Measurements from ENCODE around the gene SEMA3A.

GRCh38 chr7:84073186-84073875, 121.3 kb downstream of the SEMA3A start:
- TF ChIP-seq POLR2A (IDR thresholded peaks at IDR 0.05; ENCODE audit: borderline replicate concordance, extremely low read depth, insufficient read depth, insufficient read length), result no peak
- no peak for TF ChIP-seq EZH2phosphoT487 (IDR thresholded peaks at IDR 0.05; ENCODE audit: borderline replicate concordance)
- no peak for TF ChIP-seq YY1 (IDR thresholded peaks at IDR 0.05; ENCODE audit: extremely low read depth, insufficient replicate concordance, low read depth, low read length)
- no peak for TF ChIP-seq EZH2 (IDR thresholded peaks at IDR 0.05)
- no peak for TF ChIP-seq CTCF (IDR thresholded peaks at IDR 0.05 in 2 of 3, conservative IDR thresholded peaks at IDR 0.05 in 1 of 3; ENCODE audit: borderline replicate concordance in 1 of 3, insufficient read depth in 1 of 3, low read depth in 2 of 3, low read length in 2 of 3)
- no peak for TF ChIP-seq POLR2AphosphoS5 (IDR thresholded peaks at IDR 0.05; ENCODE audit: low read depth, low read length)
- TF ChIP-seq MAX (IDR thresholded peaks at IDR 0.05), result no peak
- no peak for TF ChIP-seq REST (IDR thresholded peaks at IDR 0.05; ENCODE audit: low read depth)
- no peak for TF ChIP-seq FOSL1 (IDR thresholded peaks at IDR 0.05; ENCODE audit: low read depth)
- TF ChIP-seq RAD21 (IDR thresholded peaks at IDR 0.05; ENCODE audit: low read depth), result no peak
- TF ChIP-seq SP1 (IDR thresholded peaks at IDR 0.05; ENCODE audit: low read depth), result no peak
- TF ChIP-seq TCF7L2 (IDR thresholded peaks at IDR 0.05; ENCODE audit: borderline replicate concordance, extremely low read depth, insufficient read depth, insufficient read length), result no peak
- TF ChIP-seq, protein P1, sequence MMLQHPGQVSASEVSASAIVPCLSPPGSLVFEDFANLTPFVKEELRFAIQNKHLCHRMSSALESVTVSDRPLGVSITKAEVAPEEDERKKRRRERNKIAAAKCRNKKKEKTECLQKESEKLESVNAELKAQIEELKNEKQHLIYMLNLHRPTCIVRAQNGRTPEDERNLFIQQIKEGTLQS (IDR thresholded peaks at IDR 0.05), result no peak
- no peak for TF ChIP-seq SRF (IDR thresholded peaks at IDR 0.05; ENCODE audit: low read depth)
